Measurements from ENCODE around the gene RPL22. TPM values are rescaled to one million over a fixed set of nuclear protein-coding genes. Genes with fewer than 3 reads are reported as not detected.

RPL22 gene
- total RNA-seq, 4 donors from 2014 or later, result 75.5 to 237 (median 192) TPM

- intact Hi-C loops (cut with DNase I), result no loop called here
- Histone ChIP-seq H3K36me3 (no peaks in the 10 kb centered on the region), H3K4me3 (no peak overlapping the region), H3K9me3 (no peaks in the 10 kb centered on the region), H3K27ac (no peak overlapping the region), H3K4me1 (peaks cover 0 to 5% (median 0%) of the 10 kb centered on the region in 3 donors), H3K27me3 (peaks cover 0 to 99% (median 4%) of the 10 kb centered on the region in 4 donors)
- DNase-seq, result no peak
- 80 to 90% methylated on average over 2 of the region's 12 CpGs for WGBS, 2 donors
- TF ChIP-seq POLR2A (IDR thresholded peaks at IDR 0.05) (no peak), CTCF (IDR thresholded peaks at IDR 0.05) (no peak)
Observed at GRCh38 chr1:6165441-6165985, 33.9 kb downstream of the RPL22 start.

- intact Hi-C loops (cut with DNase I), result no loop called here
- DNase-seq, result no peak
- 72 to 80% methylated on average over 4 to 7 of the region's 7 CpGs for WGBS, 2 donors
- Histone ChIP-seq H3K4me3 (no peak overlapping the region), H3K36me3 (no peaks in the 10 kb centered on the region), H3K4me1 (peaks cover 0 to 4% (median 0%) of the 10 kb centered on the region in 3 donors), H3K27me3 (peaks cover 0 to 97% (median 4%) of the 10 kb centered on the region in 4 donors), H3K27ac (no peak overlapping the region), H3K9me3 (no peaks in the 10 kb centered on the region)
- TF ChIP-seq POLR2A (IDR thresholded peaks at IDR 0.05), result no peak
- TF ChIP-seq CTCF (IDR thresholded peaks at IDR 0.05), result no peak
Observed at GRCh38 chr1:6165027-6165426, 34.4 kb downstream of the RPL22 start.

GRCh38 chr1:6163973-6164617 is 35.3 kb downstream of the RPL22 start:
- no peak for DNase-seq
- Histone ChIP-seq H3K36me3 (no peaks in the 10 kb centered on the region), H3K4me3 (no peak overlapping the region), H3K9me3 (no peaks in the 10 kb centered on the region), H3K27ac (no peak overlapping the region), H3K4me1 (peaks cover 0 to 4% (median 0%) of the 10 kb centered on the region in 3 donors), H3K27me3 (peaks cover 0 to 97% (median 4%) of the 10 kb centered on the region in 4 donors)
- no peak for TF ChIP-seq CTCF (IDR thresholded peaks at IDR 0.05)
- no peak for TF ChIP-seq POLR2A (IDR thresholded peaks at IDR 0.05)
- WGBS, 2 donors, result 67 to 75% methylated on average over 16 to 17 of the region's 19 CpGs
- intact Hi-C loops (cut with DNase I), result no loop called here

GRCh38 chr1:6163191-6163972 is 36.0 kb downstream of the RPL22 start:
- intact Hi-C loops (cut with DNase I), result no loop called here
- peaks cover 0 to 92% (median 4%) of the 10 kb centered on the region in 4 donors for H3K27me3 ChIP-seq

More at GRCh38 chr1:6163191-6163972, 36.0 kb downstream of the RPL22 start:
- H3K4me1 ChIP-seq, result peaks cover 0 to 5% (median 0%) of the 10 kb centered on the region in 3 donors
- no peak overlapping the region for H3K27ac ChIP-seq
- no peaks in the 10 kb centered on the region for H3K9me3 ChIP-seq
- no peaks in the 10 kb centered on the region for H3K36me3 ChIP-seq
- TF ChIP-seq CTCF (IDR thresholded peaks at IDR 0.05), result no peak
- no peak for TF ChIP-seq POLR2A (IDR thresholded peaks at IDR 0.05)
- no peak overlapping the region for H3K4me3 ChIP-seq
- DNase-seq, result no peak
- 60 to 75% methylated on average over 2 to 12 of the region's 15 CpGs for WGBS, 2 donors

All from esophagus squamous epithelium (tissue), 5 donors.